Ectodermal cell (in vitro differentiated cells): Measurements from ENCODE around the gene STEAP2. TPM values are rescaled to one million over a fixed set of nuclear protein-coding genes. Genes with fewer than 3 reads are reported as not detected.

Source experiments
- H3K27ac ChIP-seq: 2 replicates; pipeline ENCODE4 v1.7.0; 2013; ENCODE audit warnings: mild to moderate bottlenecking, low read depth, low read length; ENCODE audit not compliant: insufficient read depth, poor library complexity, severe bottlenecking
- H3K27me3 ChIP-seq: 2 replicates; pipeline ENCODE4 v1.7.0; 2013; ENCODE audit warnings: mild to moderate bottlenecking, low read length; ENCODE audit not compliant: insufficient read depth, control insufficient read depth, poor library complexity, severe bottlenecking
- H3K36me3 ChIP-seq: one replicate; pipeline ENCODE4 v1.7.0; 2013; ENCODE audit warnings: low read length; ENCODE audit not compliant: control insufficient read depth, insufficient read depth
- H3K4me1 ChIP-seq: one replicate; pipeline ENCODE4 v1.7.0; 2013; ENCODE audit warnings: low read length; ENCODE audit not compliant: control insufficient read depth, insufficient read depth
- H3K4me3 ChIP-seq: 2 replicates; pipeline ENCODE4 v1.7.0; 2013; ENCODE audit warnings: low read depth, low read length, control low read depth; ENCODE audit not compliant: insufficient read depth
- H3K9me3 ChIP-seq: 2 replicates; pipeline ENCODE4 v1.7.0; 2013; ENCODE audit warnings: mild to moderate bottlenecking, low read length, moderate library complexity; ENCODE audit not compliant: control insufficient read depth
- WGBS, 2 experiments: methylation state at CpG; one replicate each; pipeline ENCODE4 v1.1.7; 2013; ENCODE audit warnings: missing lambda C conversion rate in 2 of 2; 5-methylcytosine and 5-hydroxymethylcytosine counted together
- polyA plus RNA-seq, 4 experiments: library from polyadenylated mRNA; stranded (reverse); fragments of 50-300 nt; gene quantifications; one replicate each; pipeline ENCODE4 v1.2.3, GENCODE V29; 2013

The STEAP2 gene
- 2.0 TPM for polyA plus RNA-seq (2013, experiment 1 of 4)
- 1.5 TPM for polyA plus RNA-seq (2013, experiment 2 of 4)
- 1.5 TPM for polyA plus RNA-seq (2013, experiment 3 of 4)
- 1.5 TPM for polyA plus RNA-seq (2013, experiment 4 of 4)

GRCh38 chr7:90211391-90212148 is at the start of gene STEAP2:
TSS of gene STEAP2 (plus strand) at chr7:90211740. CDS start at chr7:90225083, 13,343 bp downstream.
- peaks cover 4% of the 10 kb centered on the region for H3K4me1 ChIP-seq
- H3K27ac ChIP-seq: no peak within 1 kb of the TSS
- no peaks in the 10 kb centered on the region for H3K36me3 ChIP-seq
- H3K27me3 ChIP-seq: peaks cover 29% of the 10 kb centered on the region
- H3K4me3 ChIP-seq: peak within 1 kb of the TSS; percentile 69
- 0% methylated on average over 73 of the region's 73 CpGs for WGBS, 2 experiments
- H3K9me3 ChIP-seq: no peaks in the 10 kb centered on the region

- Histone ChIP-seq H3K4me3 (no peak overlapping the region), H3K27ac (no peak overlapping the region), H3K27me3 (no peaks in the 10 kb centered on the region), H3K36me3 (no peaks in the 10 kb centered on the region), H3K9me3 (no peaks in the 10 kb centered on the region), H3K4me1 (no peaks in the 10 kb centered on the region)
- 95 to 96% methylated on average over 5 of the region's 5 CpGs for WGBS, 2 experiments
These were observed 48.0 kb upstream of the STEAP2 start for GRCh38 chr7:90163534-90163933.

GRCh38 chr7:90165724-90166123 is 45.8 kb upstream of the STEAP2 start:
- WGBS, 2 experiments: 91 to 94% methylated on average over 2 of the region's 2 CpGs
- H3K27ac ChIP-seq: no peak overlapping the region
- no peaks in the 10 kb centered on the region for H3K9me3 ChIP-seq
- no peaks in the 10 kb centered on the region for H3K4me1 ChIP-seq
- no peaks in the 10 kb centered on the region for H3K27me3 ChIP-seq
- H3K4me3 ChIP-seq: no peak overlapping the region
- no peaks in the 10 kb centered on the region for H3K36me3 ChIP-seq

- no peaks in the 10 kb centered on the region for H3K9me3 ChIP-seq
- no peaks in the 10 kb centered on the region for H3K36me3 ChIP-seq
- H3K27me3 ChIP-seq: no peaks in the 10 kb centered on the region
- no peaks in the 10 kb centered on the region for H3K4me1 ChIP-seq
- H3K27ac ChIP-seq: no peak overlapping the region
- 88 to 98% methylated on average over 2 to 3 of the region's 3 CpGs for WGBS, 2 experiments
- no peak overlapping the region for H3K4me3 ChIP-seq
These were observed 45.4 kb upstream of the STEAP2 start for GRCh38 chr7:90166153-90166552.

- H3K4me3 ChIP-seq: no peak overlapping the region
- H3K36me3 ChIP-seq: no peaks in the 10 kb centered on the region
- H3K27ac ChIP-seq: no peak overlapping the region
- 96% methylated on average over 4 of the region's 4 CpGs for WGBS, 2 experiments
- no peaks in the 10 kb centered on the region for H3K4me1 ChIP-seq
- H3K27me3 ChIP-seq: no peaks in the 10 kb centered on the region
- H3K9me3 ChIP-seq: no peaks in the 10 kb centered on the region
These were observed 44.2 kb upstream of the STEAP2 start for GRCh38 chr7:90167361-90167760.

GRCh38 chr7:90169891-90170290 is 41.6 kb upstream of the STEAP2 start:
- Histone ChIP-seq H3K27ac (no peak overlapping the region), H3K36me3 (no peaks in the 10 kb centered on the region), H3K27me3 (no peaks in the 10 kb centered on the region), H3K9me3 (no peaks in the 10 kb centered on the region), H3K4me3 (no peak overlapping the region), H3K4me1 (no peaks in the 10 kb centered on the region)
- 97 to 100% methylated on average over 1 of the region's 1 CpG for WGBS, 2 experiments

- no peaks in the 10 kb centered on the region for H3K4me1 ChIP-seq
- H3K27me3 ChIP-seq: no peaks in the 10 kb centered on the region
- no peak overlapping the region for H3K4me3 ChIP-seq
- no peaks in the 10 kb centered on the region for H3K36me3 ChIP-seq
- H3K9me3 ChIP-seq: no peaks in the 10 kb centered on the region
- no peak overlapping the region for H3K27ac ChIP-seq
- WGBS, 2 experiments: 96 to 100% methylated on average over 2 of the region's 2 CpGs
These were observed 39.4 kb upstream of the STEAP2 start for GRCh38 chr7:90172121-90172520.

- Histone ChIP-seq H3K4me1 (no peaks in the 10 kb centered on the region), H3K36me3 (no peaks in the 10 kb centered on the region), H3K27me3 (no peaks in the 10 kb centered on the region), H3K9me3 (no peaks in the 10 kb centered on the region), H3K4me3 (no peak overlapping the region), H3K27ac (no peak overlapping the region)
- WGBS, 2 experiments: 93 to 95% methylated on average over 6 of the region's 6 CpGs
These were observed 38.9 kb upstream of the STEAP2 start for GRCh38 chr7:90172624-90173023.

GRCh38 chr7:90173127-90173844 is 38.3 kb upstream of the STEAP2 start:
- H3K4me3 ChIP-seq: no peak overlapping the region
- no peaks in the 10 kb centered on the region for H3K4me1 ChIP-seq
- no peaks in the 10 kb centered on the region for H3K36me3 ChIP-seq
- H3K27ac ChIP-seq: no peak overlapping the region
- no peaks in the 10 kb centered on the region for H3K9me3 ChIP-seq
- no peaks in the 10 kb centered on the region for H3K27me3 ChIP-seq
- 92 to 96% methylated on average over 4 of the region's 4 CpGs for WGBS, 2 experiments

GRCh38 chr7:90175667-90176066 is 35.9 kb upstream of the STEAP2 start:
- Histone ChIP-seq H3K27me3 (no peaks in the 10 kb centered on the region), H3K4me1 (no peaks in the 10 kb centered on the region), H3K27ac (no peak overlapping the region), H3K4me3 (no peak overlapping the region), H3K36me3 (no peaks in the 10 kb centered on the region), H3K9me3 (no peaks in the 10 kb centered on the region)
- WGBS, 2 experiments: 91 to 94% methylated on average over 4 of the region's 4 CpGs
